GM10266 (cell line): Measurements from ENCODE around the gene BTAF1.

Experiments
- DNase-seq: peaks from one replicate; pipeline ENCODE4 v3.0.0; 2012; ENCODE audit errors: extremely low spot score
- TF ChIP-seq, protein P1 (sequence below): IDR thresholded peaks from 2 replicates; pipeline ENCODE4 v1.5.1; 2012; ENCODE audit warnings: mild to moderate bottlenecking, low read depth; ENCODE audit not compliant: control insufficient read depth, insufficient read depth; ENCODE audit errors: missing control alignments

The BTAF1 gene

DNA sequence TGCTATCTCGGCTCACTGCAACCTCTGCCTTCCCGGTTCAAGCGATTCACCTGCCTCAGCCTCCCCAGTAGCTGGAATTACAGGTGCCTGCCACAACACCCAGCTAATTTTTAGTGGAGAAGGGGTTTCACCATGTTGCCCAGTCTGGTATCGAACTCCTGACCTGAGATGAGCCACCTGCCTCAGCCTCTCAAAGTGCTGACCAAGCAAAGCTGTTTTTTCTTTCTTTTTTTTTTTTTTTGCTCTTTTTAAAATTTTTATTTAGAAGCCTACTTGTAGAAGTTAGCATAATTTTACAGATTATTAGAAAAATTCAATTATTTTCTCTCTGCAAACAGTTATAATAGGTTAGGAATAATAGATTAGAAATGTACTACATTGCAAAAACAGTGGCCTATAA is 13.1 kb upstream of the BTAF1 start:
- no peak for DNase-seq
- TF ChIP-seq, protein P1, sequence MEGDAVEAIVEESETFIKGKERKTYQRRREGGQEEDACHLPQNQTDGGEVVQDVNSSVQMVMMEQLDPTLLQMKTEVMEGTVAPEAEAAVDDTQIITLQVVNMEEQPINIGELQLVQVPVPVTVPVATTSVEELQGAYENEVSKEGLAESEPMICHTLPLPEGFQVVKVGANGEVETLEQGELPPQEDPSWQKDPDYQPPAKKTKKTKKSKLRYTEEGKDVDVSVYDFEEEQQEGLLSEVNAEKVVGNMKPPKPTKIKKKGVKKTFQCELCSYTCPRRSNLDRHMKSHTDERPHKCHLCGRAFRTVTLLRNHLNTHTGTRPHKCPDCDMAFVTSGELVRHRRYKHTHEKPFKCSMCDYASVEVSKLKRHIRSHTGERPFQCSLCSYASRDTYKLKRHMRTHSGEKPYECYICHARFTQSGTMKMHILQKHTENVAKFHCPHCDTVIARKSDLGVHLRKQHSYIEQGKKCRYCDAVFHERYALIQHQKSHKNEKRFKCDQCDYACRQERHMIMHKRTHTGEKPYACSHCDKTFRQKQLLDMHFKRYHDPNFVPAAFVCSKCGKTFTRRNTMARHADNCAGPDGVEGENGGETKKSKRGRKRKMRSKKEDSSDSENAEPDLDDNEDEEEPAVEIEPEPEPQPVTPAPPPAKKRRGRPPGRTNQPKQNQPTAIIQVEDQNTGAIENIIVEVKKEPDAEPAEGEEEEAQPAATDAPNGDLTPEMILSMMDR = no peak

DNA sequence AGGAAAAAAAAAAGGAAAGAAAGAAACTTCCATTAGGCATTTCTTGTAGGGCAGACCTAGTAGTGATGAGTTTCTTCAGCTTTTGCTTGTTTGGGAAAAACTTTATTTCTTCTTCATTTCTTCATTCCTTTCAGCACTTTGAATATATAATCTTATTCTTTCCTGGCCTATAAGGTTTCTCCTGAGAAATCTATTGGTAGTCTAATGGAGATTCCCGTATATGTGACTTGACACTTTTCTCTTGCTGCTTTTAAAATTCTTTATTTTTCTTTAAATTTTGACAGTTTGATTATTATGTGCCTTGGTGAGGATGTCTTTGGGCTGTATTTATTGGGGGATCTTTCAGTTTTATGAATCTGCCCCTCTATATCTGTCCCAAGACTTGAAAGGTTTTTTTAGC is 3.9 kb upstream of the BTAF1 start:
- DNase-seq = no peak
- TF ChIP-seq, protein P1 = no peak

DNA sequence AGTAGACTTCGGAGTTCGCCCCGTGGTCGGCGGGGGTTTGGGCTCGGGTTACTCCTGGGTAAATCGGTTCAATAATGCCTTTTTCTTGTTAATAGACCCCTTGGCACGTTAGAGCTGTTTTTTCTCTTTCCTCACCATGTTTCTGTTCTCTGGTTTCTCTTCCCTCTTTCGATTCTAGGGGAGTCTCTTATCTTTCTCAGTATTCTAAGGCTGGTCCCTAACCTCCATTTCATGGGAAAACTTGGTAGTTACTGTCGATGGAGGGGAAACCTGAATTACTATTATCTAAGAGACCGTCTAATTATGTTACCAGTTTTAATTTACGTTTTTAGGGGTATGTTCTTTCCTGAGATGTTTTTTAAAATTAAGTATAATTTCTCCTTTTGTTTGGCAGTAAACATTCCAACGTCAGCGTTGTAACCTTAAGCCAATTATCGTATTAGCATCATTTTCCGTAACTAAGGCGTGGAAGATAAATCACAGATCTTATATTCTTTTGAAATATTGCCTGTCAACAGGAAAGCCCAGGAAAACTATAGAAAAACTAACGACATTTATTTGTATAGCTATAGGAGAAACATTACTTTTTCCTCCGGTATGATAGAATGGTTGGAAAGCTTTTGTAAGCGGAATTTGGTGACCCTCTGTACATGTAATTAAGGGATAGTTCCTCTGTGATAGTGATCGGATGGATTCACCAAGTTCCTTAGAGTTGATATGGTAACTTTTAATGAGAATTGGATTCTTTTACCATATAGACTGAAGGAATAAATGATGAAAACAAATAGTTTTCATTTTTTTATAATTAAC is 847 bp downstream of the BTAF1 start:
- TF ChIP-seq, protein P1 = no peak
- peak; percentile 45 for DNase-seq

DNA sequence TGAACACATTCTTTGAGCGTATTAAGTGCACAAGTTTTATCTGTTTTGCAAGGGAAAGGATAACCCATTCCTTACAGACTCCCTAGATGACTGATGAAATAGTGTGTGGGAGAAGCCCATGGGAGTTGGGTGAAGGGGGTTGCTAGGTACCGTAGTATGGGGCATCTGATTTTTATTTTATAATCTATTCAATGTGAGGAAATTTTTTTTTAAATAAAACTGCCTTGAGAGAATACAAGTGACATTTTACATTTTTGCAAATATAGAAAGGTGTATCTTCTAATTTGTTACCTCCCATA is 1.4 kb downstream of the BTAF1 start:
- no peak for DNase-seq
- TF ChIP-seq, protein P1 = no peak

DNA sequence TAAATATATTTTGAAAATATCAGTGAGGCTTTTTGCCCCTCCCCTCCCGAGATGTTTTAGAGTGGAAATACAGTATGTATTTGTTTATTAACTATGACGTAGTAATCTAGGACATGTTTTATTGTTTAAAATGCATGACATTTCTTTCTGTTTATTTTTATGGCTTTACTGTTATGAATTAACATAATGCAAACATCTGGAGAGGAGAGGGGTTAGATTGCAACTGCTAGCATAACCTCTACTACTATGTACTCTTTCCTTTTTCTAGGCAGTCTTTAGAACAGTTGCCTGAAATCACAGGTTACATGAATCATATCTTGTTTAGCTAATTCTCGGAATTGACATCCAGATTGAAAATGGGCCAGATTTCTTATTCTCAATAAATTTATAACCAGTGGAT is 7.4 kb downstream of the BTAF1 start:
- TF ChIP-seq, protein P1 = no peak
- no peak for DNase-seq

DNA sequence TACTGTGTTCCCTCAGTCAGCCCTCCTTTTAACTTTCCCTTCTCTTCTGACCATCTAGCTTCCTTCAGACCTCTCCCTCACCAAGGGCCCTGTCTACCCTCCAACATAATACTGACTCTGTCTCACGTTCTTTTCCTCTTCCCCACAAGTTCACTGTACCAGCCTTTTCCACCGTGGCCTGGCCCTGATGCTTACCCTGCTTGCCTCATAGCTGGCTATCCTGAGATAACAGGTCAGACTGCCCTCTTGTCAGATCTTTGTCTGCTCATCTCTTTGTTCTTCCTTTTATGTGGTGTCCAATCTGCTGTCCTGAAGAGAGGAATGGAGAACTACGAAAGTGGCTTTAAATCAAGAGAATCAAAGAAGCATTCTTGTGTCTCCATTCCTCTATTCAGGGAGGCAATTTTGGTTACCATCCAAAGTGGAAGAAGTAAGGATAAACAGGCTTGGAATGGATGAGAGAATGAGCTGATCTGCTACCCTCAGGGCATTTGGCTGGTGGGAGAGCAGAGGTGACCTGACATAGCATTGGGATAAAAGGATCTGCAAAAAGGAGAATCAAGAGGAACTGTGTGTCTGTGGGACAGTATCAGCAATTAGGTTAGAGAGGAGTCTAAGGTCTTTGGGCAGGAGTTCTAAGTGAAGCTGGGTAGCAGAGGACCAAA is 8.1 kb downstream of the BTAF1 start:
- DNase-seq = no peak
- TF ChIP-seq, protein P1 = no peak

DNA sequence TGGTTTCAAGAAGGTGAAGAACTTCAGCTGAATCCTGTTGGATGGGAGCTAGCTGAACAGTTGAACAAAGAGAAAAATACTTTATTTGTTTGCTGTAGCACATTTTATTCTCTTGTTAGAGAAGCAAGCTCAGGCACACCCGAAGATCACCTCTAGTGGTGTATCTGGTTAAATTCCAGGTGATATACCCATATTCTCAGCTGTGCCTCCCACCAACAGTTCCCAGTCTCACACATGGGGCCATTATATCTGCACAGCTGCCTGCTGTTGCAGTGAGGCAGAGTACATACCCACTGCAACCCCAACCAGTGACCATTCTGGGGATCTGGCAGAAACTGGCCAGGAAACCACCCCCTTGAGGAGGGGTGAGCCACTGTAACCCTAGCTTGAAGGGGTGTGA is 9.2 kb downstream of the BTAF1 start:
- TF ChIP-seq, protein P1 = no peak
- no peak for DNase-seq
